Activated CD8-positive, alpha-beta memory T cell treated with anti-CD3 and anti-CD28 coated beads for 4 hours (primary cell): ENCODE results near the gene ATM.
"Not testable (repeated sequence)": the region's sequence is repeated elsewhere in the genome, so short reads cannot be mapped to it uniquely, and the experiment has no call there.

Experiments used
- DNase-seq, 2 donors: peaks; one replicate each; pipeline ENCODE4 v3.0.0-alpha.2; 2020; ENCODE audit warnings: low read depth in 2 of 2

The ATM gene

DNA sequence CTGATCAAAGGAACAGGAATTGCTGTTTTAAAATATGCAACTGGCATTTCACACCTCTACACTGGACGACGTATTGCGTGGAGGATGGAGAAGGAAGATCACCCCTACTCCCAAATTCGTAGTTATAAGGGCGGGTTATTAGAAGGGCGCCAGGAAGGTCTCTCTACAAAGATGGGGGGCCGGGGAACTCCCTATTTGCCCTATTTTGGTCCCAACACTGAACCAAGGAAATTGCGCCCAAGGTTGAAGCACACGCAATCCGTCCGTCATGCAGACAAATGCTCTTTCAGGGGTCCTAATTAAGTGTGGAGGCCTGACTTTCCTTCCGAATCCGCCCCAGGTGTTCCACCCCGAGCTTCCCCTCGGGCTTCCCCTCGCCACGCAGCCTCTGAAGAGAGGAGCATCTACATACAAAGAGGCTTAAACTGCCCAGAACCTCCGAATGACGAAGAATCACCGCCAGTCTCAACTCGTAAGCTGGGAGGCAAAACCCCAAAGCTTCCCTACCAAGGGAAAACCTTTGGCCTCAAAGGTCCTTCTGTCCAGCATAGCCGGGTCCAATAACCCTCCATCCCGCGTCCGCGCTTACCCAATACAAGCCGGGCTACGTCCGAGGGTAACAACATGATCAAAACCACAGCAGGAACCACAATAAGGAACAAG is 825 bp upstream of the ATM start:
- DNase-seq: no peak

GRCh38 chr11:108223348-108224149 is 682 bp downstream of the ATM start:
- no peak for DNase-seq

- DNase-seq: no peak
Observed at GRCh38 chr11:108224366-108224765, 1.5 kb downstream of the ATM start.

DNA sequence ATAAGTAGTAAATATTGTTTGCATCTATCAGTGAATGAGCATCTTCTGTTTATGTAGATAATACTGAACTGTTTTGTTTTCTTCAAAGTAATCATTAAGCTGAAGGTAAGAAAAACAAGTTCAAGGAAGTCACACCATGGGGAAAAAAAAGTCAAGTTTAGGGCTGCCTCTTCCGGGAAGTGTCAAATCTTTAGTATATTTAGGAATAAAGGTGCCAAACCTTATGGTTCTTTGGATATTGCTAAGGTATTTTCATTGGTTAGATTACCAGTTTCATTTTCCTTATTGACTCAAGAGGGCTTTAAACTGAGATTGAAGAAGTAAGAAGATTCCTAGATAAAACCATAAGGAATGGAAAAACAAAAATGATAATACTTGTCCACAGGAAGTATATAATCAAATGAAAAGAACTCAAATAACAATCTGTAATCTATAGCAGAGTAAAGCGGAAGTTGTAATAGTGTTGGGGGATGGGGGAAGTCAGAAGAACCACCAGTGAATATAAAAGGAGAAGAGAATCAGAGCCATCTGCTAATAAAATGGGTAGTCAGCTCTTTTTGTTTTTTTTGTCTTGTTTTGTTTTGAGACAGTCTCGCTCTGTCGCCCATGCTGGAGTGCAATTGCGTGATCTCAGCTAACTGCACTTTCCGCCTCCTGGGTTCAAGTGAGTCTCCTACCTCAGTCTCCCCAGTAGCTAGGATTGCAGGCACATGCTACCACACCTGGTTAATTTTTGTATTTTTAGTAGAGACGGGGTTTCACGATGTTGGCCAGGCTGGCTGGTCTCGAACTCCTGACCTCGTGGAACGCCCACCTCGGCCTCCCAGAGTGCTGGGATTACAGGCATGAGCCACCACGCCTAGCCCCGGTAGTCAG is 2.3 kb downstream of the ATM start:
- DNase-seq: no peak

DNA sequence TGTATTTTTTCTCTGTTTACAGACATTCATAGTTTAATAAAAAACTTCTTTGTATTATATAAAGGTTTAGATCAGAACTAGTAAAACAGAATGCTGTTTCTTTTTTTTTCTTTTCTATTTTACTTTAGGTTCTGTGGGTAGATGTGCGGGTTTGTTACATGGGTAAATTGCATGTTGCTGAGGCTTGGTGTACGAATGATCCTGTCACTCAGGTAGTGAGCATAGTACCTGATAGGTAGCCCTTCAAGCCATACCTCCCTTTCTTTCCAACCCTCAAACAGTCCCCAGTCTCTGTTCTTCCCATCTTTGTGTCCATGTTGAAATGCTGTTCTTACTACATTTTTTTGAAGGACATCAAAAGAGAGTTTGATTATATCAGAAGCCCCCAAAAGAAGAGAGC is 3.2 kb downstream of the ATM start:
- DNase-seq: no peak

DNA sequence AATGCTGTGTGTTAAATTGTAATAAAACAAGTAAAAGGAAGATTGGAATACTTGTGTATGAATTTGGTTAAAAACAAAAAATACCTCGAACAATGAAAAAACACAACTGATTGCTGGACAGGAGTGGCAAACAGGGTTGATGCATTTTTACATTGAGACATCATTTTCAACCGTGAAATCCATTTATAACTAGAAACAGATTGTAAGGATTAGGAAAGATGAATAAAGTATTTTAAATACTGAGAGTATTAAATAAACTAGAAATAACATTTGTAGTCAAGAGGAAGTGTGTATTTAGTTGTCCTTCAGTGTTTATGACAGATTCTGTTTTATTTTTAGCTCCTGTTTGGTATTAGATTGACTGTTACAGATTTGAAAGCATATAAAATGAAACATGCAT is 5.4 kb downstream of the ATM start:
- DNase-seq: no peak

GRCh38 chr11:108233277-108233945 is 10.5 kb downstream of the ATM start:
- no peak for DNase-seq

GRCh38 chr11:108235192-108235591 is 12.3 kb downstream of the ATM start:
- DNase-seq: no peak

DNA sequence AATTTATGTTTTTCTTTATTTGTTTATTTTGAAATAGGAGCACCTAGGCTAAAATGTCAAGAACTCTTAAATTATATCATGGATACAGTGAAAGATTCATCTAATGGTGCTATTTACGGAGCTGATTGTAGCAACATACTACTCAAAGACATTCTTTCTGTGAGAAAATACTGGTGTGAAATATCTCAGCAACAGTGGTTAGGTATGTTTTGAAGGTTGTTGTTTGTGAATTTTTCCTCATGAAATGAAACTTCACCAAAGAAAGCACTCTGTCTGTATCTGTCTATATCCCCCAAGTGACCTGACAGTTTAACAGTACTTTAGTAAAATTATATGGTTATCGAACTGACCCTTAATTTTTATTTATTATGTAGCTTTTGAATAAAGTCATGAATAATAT is 12.8 kb downstream of the ATM start:
- no peak for DNase-seq

DNA sequence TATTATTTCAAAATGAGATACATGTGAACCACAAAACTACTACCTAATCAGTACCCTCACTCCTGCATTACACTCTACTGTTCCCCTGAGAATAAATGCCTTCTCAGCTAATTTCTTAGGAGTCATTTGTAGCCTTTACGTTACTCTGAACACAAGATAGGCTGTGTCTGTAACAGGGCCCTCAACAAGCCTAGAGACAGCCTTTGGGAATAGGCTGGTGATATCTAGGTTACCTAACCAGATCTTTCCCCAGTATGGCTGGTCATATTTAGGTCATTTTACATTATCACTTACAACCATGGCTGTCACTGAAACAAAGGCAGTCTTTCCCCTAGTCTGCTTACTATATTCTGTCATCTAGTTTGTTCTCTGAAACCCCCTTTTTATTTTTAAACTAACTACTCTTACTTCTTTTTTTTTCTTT is 14.2 kb downstream of the ATM start:
- DNase-seq: no peak

- no peak for DNase-seq
Observed at GRCh38 chr11:108239076-108239475, 16.2 kb downstream of the ATM start.

DNA sequence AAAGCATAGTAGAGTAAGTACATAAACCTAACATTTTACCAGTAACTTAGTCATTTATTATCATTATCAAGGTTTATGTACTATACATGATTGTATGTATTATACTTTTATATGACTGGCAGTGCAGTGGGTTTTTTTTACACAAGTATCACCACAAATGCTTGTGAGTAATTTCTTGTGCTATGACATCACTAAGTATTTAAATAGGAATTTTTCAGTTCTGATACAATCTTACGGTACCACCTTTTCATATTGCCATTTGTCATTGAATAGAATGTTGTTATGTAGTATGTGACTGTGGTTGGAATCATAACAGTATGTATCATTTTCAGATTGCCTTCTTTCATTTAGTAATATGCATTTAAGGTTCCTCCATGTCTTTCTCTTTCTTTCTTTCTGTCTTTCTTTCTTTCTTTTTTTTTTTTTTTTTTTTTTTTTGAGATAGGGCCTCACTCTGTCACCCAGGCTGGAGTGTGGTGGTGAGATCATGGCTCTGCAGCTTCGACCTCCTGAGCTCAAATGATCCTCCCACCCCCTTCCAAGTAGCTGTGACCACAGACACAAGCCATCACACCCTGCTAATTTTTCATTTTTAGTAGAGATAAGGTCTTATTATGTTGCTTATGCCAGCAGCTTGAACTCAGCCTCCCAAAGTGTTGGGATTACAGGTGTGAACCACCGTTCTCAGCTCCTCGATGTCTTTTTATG is 18.6 kb downstream of the ATM start:
- no peak for DNase-seq

GRCh38 chr11:108242422-108242821 is 19.6 kb downstream of the ATM start:
- DNase-seq: no peak

DNA sequence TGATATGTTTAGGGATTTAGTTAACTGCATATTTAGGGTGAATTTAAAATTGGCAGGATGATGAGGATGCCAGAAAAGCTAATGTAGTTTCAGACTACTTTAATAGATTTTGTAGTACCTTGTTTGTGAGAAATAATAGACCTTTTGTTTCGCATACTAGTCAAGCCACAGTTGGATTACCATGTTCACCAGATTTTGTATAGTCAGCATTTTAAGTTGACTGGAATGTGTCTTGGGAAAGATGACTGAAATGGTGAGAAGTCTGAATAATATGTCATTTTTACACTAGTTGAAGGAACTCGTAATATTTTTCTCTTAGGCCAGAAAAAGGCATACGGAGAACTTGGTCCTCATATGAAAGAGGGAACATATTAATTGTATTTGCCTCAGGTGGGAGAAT is 23.4 kb downstream of the ATM start:
- DNase-seq: no peak

- no peak for DNase-seq
Observed at GRCh38 chr11:108246885-108247284, 24.0 kb downstream of the ATM start.

DNA sequence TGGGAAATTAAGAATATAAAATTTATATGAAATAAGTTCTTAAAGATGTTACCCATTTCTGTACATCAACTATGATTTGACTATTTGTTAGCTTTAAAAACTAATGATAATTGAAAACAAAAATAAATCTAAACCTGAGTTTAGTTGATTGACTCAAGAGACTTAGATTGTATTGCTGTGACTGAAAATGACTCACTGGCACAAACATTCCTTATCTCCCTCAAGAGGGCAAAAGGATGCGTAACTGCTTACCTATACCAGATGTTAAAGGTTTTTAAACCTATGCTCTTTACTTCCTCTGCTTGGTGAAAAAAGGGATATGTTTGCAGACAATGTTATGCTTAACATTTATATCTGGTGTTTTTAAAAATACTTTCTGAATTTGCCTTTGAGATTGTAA is 30.3 kb downstream of the ATM start:
- DNase-seq: no peak

- DNase-seq: no peak
Observed at GRCh38 chr11:108269583-108269982, 46.7 kb downstream of the ATM start.

DNA sequence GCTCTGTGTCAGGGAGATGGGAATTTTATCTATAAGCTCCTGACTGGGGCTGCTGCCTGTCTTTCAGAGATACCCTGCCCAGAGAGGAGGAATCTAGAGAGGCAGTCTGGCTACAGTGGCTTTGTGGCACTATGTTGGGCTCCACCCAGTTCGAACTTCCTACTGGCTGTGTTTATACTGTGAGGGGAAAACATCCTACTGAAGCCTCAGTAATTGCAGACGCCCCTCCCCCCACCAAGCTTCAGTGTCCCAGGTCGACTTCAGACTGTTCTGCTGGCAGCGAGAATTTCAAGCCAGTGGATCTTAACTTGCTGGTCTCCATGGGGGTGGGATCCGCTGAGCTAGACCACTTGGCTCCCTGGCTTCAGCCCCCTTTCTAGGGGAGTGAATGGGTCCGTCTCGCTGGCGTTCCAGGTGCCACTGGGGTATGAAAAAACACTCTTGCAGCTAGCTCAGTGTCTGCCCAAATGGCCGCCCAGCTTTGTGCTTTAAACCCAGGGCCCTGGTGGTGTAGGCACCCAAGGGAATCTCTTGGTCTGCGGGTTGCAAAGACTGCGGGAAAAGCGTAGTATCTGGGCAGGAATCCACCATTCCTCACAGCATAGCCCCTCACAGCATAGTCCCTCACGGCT is 54.2 kb downstream of the ATM start:
- not testable (repeated sequence) for DNase-seq

- DNase-seq: no peak
Observed at GRCh38 chr11:108278546-108278945, 55.7 kb downstream of the ATM start.

GRCh38 chr11:108278954-108279353 is 56.1 kb downstream of the ATM start:
- DNase-seq: no peak

GRCh38 chr11:108286370-108286769 is 63.5 kb downstream of the ATM start:
- DNase-seq: no peak
